HFFc6 (cell line): ENCODE results near the gene HMOX2. TPM values are rescaled to one million over a fixed set of nuclear protein-coding genes. Genes with fewer than 3 reads are reported as not detected.
A peak's percentile ranks its signal among the peaks of the same experiment; 100 is the strongest.

Experiments used
- DNase-seq: peaks from one replicate; pipeline ENCODE4 v3.0.0-alpha.2; 2018
- H3K27ac Mint-ChIP-seq: 2 replicates; pipeline ENCODE4 v1.8.0; 2020; ENCODE audit warnings: mild to moderate bottlenecking, mixed read lengths
- H3K27me3 Mint-ChIP-seq: 2 replicates; pipeline ENCODE4 v1.8.0; 2021; ENCODE audit warnings: mild to moderate bottlenecking, moderate library complexity, mixed read lengths; ENCODE audit not compliant: insufficient read depth
- H3K36me3 Mint-ChIP-seq: 2 replicates; pipeline ENCODE4 v1.8.0; 2021; ENCODE audit warnings: low read depth, mixed read lengths
- H3K4me1 Mint-ChIP-seq: 2 replicates; pipeline ENCODE4 v1.8.0; 2020; ENCODE audit warnings: low read depth, mixed read lengths
- H3K4me3 Mint-ChIP-seq: 2 replicates; pipeline ENCODE4 v1.8.0; 2020; ENCODE audit warnings: mild to moderate bottlenecking, moderate library complexity, mixed read lengths
- H3K9me3 Mint-ChIP-seq: 2 replicates; pipeline ENCODE4 v1.8.0; 2020; ENCODE audit warnings: mild to moderate bottlenecking, mixed read lengths
- CTCF ChIP-seq: fragments of 200-600 bp; sonication (generic); IDR thresholded peaks from 2 replicates; pipeline ENCODE4 v1.5.0; 2021; ENCODE audit warnings: antibody characterized with exemption, mild to moderate bottlenecking
- total RNA-seq, 6 experiments: library from RNA; stranded (reverse); fragmentation: NEBNext Ultra II Directional; extraction: Animal tissue kit (Norgen Biotek cat#: 25700); gene quantifications; 2 replicates in 1 of 6; 3 replicates in 5 of 6; pipeline ENCODE4 v1.2.3, GENCODE V29; 2021

Gene HMOX2
- total RNA-seq, 6 experiments from 2014 or later, result 45.2 to 60.5 (median 54.9) TPM

GRCh38 chr16:4501071-4501478, 24.9 kb downstream of the HMOX2 start:
- Mint-ChIP-seq H3K27ac (peak overlapping the region; percentile 82), H3K27me3 (0 out of 2 replicates have a peak, but pooled peaks cover 1% of the 10 kb centered on the region), H3K36me3 (peaks cover 21% of the 10 kb centered on the region), H3K9me3 (0 out of 2 replicates have a peak, but pooled peaks cover 2% of the 10 kb centered on the region), H3K4me1 (peaks cover 72% of the 10 kb centered on the region), H3K4me3 (peak overlapping the region; percentile 71)
- DNase-seq, result no peak
- TF ChIP-seq CTCF, result no peak

- peaks cover 9% of the 10 kb centered on the region for H3K36me3 Mint-ChIP-seq
- TF ChIP-seq CTCF, result no peak
- H3K4me3 Mint-ChIP-seq, result no peak overlapping the region
- H3K9me3 Mint-ChIP-seq, result no peaks in the 10 kb centered on the region
- no peak for DNase-seq
- H3K4me1 Mint-ChIP-seq, result peaks cover 31% of the 10 kb centered on the region
- no peaks in the 10 kb centered on the region for H3K27me3 Mint-ChIP-seq
- H3K27ac Mint-ChIP-seq, result no peak overlapping the region
These were observed 29.4 kb downstream of the HMOX2 start for GRCh38 chr16:4505356-4506147.

- DNase-seq, result peak; percentile 67
- Mint-ChIP-seq H3K36me3 (peaks cover 12% of the 10 kb centered on the region), H3K9me3 (no peaks in the 10 kb centered on the region), H3K27ac (no peak overlapping the region), H3K27me3 (no peaks in the 10 kb centered on the region), H3K4me1 (peaks cover 22% of the 10 kb centered on the region), H3K4me3 (no peak overlapping the region)
- peak; percentile 92 for TF ChIP-seq CTCF
These were observed 30.3 kb downstream of the HMOX2 start for GRCh38 chr16:4506450-4506849.

GRCh38 chr16:4507588-4508345, 31.6 kb downstream of the HMOX2 start:
- Mint-ChIP-seq H3K4me1 (peaks cover 14% of the 10 kb centered on the region), H3K36me3 (peaks cover 12% of the 10 kb centered on the region), H3K4me3 (no peak overlapping the region), H3K27me3 (no peaks in the 10 kb centered on the region), H3K9me3 (no peaks in the 10 kb centered on the region), H3K27ac (no peak overlapping the region)
- DNase-seq, result no peak
- no peak for TF ChIP-seq CTCF

GRCh38 chr16:4508806-4509205, 32.6 kb downstream of the HMOX2 start:
- Mint-ChIP-seq H3K4me1 (peaks cover 7% of the 10 kb centered on the region), H3K4me3 (no peak overlapping the region), H3K36me3 (peaks cover 12% of the 10 kb centered on the region), H3K27me3 (no peaks in the 10 kb centered on the region), H3K9me3 (no peaks in the 10 kb centered on the region), H3K27ac (no peak overlapping the region)
- no peak for TF ChIP-seq CTCF
- DNase-seq, result no peak
